GM12878 (cell line): Measurements from ENCODE around the gene FAM98C. TPM values are rescaled to one million over a fixed set of nuclear protein-coding genes. Genes with fewer than 3 reads are reported as not detected.

ENCODE experiments used
- ATAC-seq: fragments of 200-7000 bp; cut with Tn5 transposase; 3 replicates; pipeline ENCODE4 v1.9.1; 2020; ENCODE audit warnings: mild to moderate bottlenecking, moderate library complexity
- BruUV-seq: library from RNA; stranded (reverse); fragments of 400-500 nt; replicated peaks from 2 replicates; lab custom pipeline; 2021; lab: Mats Ljungman, UMichigan
- CTCF ChIA-PET: fragments of 300-600 bp; sonication (Branson Sonifier 250); formaldehyde crosslinking; extraction: SDS; loops from one replicate; lab custom pipeline; 2021; ENCODE audit warnings: inconsistent platforms; lab: Yijun Ruan, JAX
- POLR2A ChIA-PET: fragments of 350-600 bp; formaldehyde crosslinking; extraction: SDS; loops from one replicate; lab custom pipeline; 2021; ENCODE audit warnings: inconsistent platforms; lab: Charles Lee
- RAD21 ChIA-PET: fragments of 300-600 bp; sonication (Branson Sonifier 250); formaldehyde crosslinking; loops from one replicate; lab custom pipeline; 2023; ENCODE audit warnings: antibody characterized with exemption; ENCODE audit not compliant: unreplicated experiment; lab: Charles Lee
- SMC1A ChIA-PET: fragments of 300-600 bp; sonication (Branson Sonifier 250); formaldehyde crosslinking; loops from one replicate; lab custom pipeline; 2023; ENCODE audit not compliant: unreplicated experiment, uncharacterized antibody; lab: Charles Lee
- DNase-seq: peaks from one replicate; pipeline ENCODE4 v3.0.0-alpha.2; 2011; ENCODE audit warnings: low read depth, low spot score
- FAIRE-seq: peaks from 3 replicates; lab custom pipeline; 2011; peaks lifted over from hg19 to GRCh38; lab: Jason Lieb, UNC
- H2AFZ ChIP-seq: 2 replicates; pipeline ENCODE4 v1.6.0; 2011; ENCODE audit warnings: low read depth, low read length, control low read depth; ENCODE audit not compliant: control insufficient read depth
- H3K27ac ChIP-seq: 2 replicates; pipeline ENCODE4 v1.5.1; 2011; ENCODE audit warnings: control low read depth; ENCODE audit not compliant: control insufficient read depth, insufficient read depth
- H3K27me3 ChIP-seq, 2 experiments: replicated peaks in 1 of 2; 2 replicates each; pipeline versions ENCODE4 v1.6.0 to v1.6.1; 2011; ENCODE audit warnings: low read length in 1 of 2; ENCODE audit not compliant: control insufficient read depth in 2 of 2, insufficient read depth in 2 of 2
- H3K36me3 ChIP-seq, 2 experiments: 2 replicates each; pipeline ENCODE4 v1.5.1; 2011; ENCODE audit warnings: low read length in 1 of 2; ENCODE audit not compliant: control insufficient read depth in 2 of 2, insufficient read depth in 2 of 2
- H3K4me1 ChIP-seq: 2 replicates; pipeline ENCODE4 v1.6.1; 2011; ENCODE audit warnings: mild to moderate bottlenecking, low read length, moderate library complexity, mixed read lengths; ENCODE audit not compliant: control insufficient read depth, insufficient read depth
- H3K4me2 ChIP-seq: 2 replicates; pipeline ENCODE4 v1.6.0; 2011; ENCODE audit warnings: control low read depth; ENCODE audit not compliant: control insufficient read depth, insufficient read depth
- H3K4me3 ChIP-seq: fragments of 200-600 bp; sonication (generic); 2 replicates; pipeline ENCODE4 v1.5.1; 2016
- H3K79me2 ChIP-seq: 2 replicates; pipeline ENCODE4 v1.6.0; 2011; ENCODE audit warnings: low read length; ENCODE audit not compliant: control insufficient read depth, insufficient read depth
- H3K9ac ChIP-seq: 2 replicates; pipeline ENCODE4 v1.8.0; 2011; ENCODE audit warnings: low read length, control low read depth, mixed read lengths; ENCODE audit not compliant: control insufficient read depth, insufficient read depth
- H3K9me3 ChIP-seq: replicated peaks from 3 replicates; pipeline ENCODE4 v1.5.1; 2011; ENCODE audit warnings: mild to moderate bottlenecking, low read length; ENCODE audit not compliant: control insufficient read depth, insufficient read depth
- H4K20me1 ChIP-seq: 2 replicates; pipeline ENCODE4 v1.6.0; 2011; ENCODE audit not compliant: control insufficient read depth, insufficient read depth
- BCL3 ChIP-seq: IDR thresholded peaks from 2 replicates; pipeline ENCODE4 v1.6.1; 2011; ENCODE audit warnings: borderline replicate concordance, low read depth, mild to moderate bottlenecking, moderate library complexity, low read length; ENCODE audit not compliant: insufficient read depth, poor library complexity, severe bottlenecking
- E2F4 ChIP-seq: IDR thresholded peaks from 2 replicates; pipeline ENCODE4 v1.6.1; 2012; ENCODE audit warnings: low read depth, low read length, improper control_type of control experiment
- KAT2A ChIP-seq: conservative IDR thresholded peaks from 2 replicates; pipeline ENCODE4 v1.6.1; 2011; ENCODE audit warnings: low read depth, low read length; ENCODE audit not compliant: control insufficient read depth
- NR2C1 ChIP-seq: fragments of 450-650 bp; IDR thresholded peaks from 2 replicates; pipeline ENCODE4 v1.6.1; 2017; ENCODE audit warnings: antibody characterized with exemption, mild to moderate bottlenecking, moderate library complexity
- PKNOX1 ChIP-seq: fragments of 450-650 bp; IDR thresholded peaks from 2 replicates; pipeline ENCODE4 v1.6.1; 2016; ENCODE audit warnings: mild to moderate bottlenecking
- POLR2AphosphoS2 ChIP-seq: IDR thresholded peaks from 2 replicates; pipeline ENCODE4 v1.6.1; 2011; ENCODE audit warnings: low read depth, mild to moderate bottlenecking, low read length, improper control_type of control experiment, moderate library complexity
- PRDM15 ChIP-seq: fragments of 450-650 bp; formaldehyde crosslinking; IDR thresholded peaks from 2 replicates; pipeline ENCODE4 v1.4.0; 2020; ENCODE audit warnings: mild to moderate bottlenecking, moderate library complexity
- RAD21 ChIP-seq: IDR thresholded peaks from 2 replicates; pipeline ENCODE4 v1.6.1; 2011; ENCODE audit warnings: mild to moderate bottlenecking, low read depth, low read length, moderate library complexity; ENCODE audit not compliant: insufficient read depth
- SMARCA5 ChIP-seq: fragments of 450-650 bp; IDR thresholded peaks from 2 replicates; pipeline ENCODE4 v1.6.1; 2017; ENCODE audit warnings: mild to moderate bottlenecking
- WGBS: methylation state at CpG from one replicate; pipeline ENCODE4 v1.1.6; 2016; ENCODE audit warnings: low lambda C conversion rate; ENCODE audit not compliant: insufficient replicate concordance, insufficient coverage; ENCODE audit errors: missing lambda C conversion rate; 5-methylcytosine and 5-hydroxymethylcytosine counted together
- in situ Hi-C: fragments of 300-500 bp; cut with MboI; formaldehyde crosslinking; loops from 9 replicates; pipeline ENCODE4 v1.14.3; 2018; ENCODE audit warnings: mixed read lengths
- intact Hi-C: fragments of 100-400 bp; cut with micrococcal nuclease; formaldehyde crosslinking; loops from one replicate; pipeline ENCODE4 v1.14.2; 2022; ENCODE audit not compliant: unreplicated experiment
- polyA plus RNA-seq, 11 experiments: library from polyadenylated mRNA; depleted of rRNA in 4 of 11; unstranded in 6 of 11; stranded (reverse) in 5 of 11; fragments of >200 nt; fragmentation: Nextera tagmentation in 4 of 11; fragmentation: Illumina TruSeq in 1 of 11; extraction: Ambion mirVana in 4 of 11; extraction: Trizol in 1 of 11; gene quantifications; 1 replicate in 1 of 11; 2 replicates in 10 of 11; pipeline versions ENCODE4 v1.2.1 to v1.2.3, GENCODE V29; 2011 to 2016; ENCODE audit warnings: inconsistent platforms in 2 of 11, missing spikeins in 2 of 11, low read depth in 1 of 11
- total RNA-seq, 4 experiments: library from RNA; depleted of rRNA in 3 of 4; stranded (reverse); fragments of >200 nt in 3 of 4; fragmentation: Illumina TruSeq in 1 of 4; extraction: Trizol in 1 of 4; gene quantifications; 2 replicates each; pipeline versions ENCODE4 v1.2.1 to v1.2.3, GENCODE V29; 2013 to 2021

FAM98C gene
- total and polyA plus RNA-seq, 10 of the 15 experiments (the other 5 are each of a cell fraction or from before 2014, with no cell fraction given) = 1.4 to 17.2 (median 9.5) TPM

GRCh38 chr19:38389957-38390924, 12.7 kb upstream of the FAM98C start (continued):
- TF ChIP-seq PRDM15 (CRISPR knock-in tag) (no peak), RAD21 (no peak)

- in situ Hi-C loops = no loop called here
- RAD21 ChIA-PET = no interaction called here
- no peak overlapping the region for H3K4me3 ChIP-seq
- no peak overlapping the region for H3K4me2 ChIP-seq
- no peak overlapping the region for H2AFZ ChIP-seq
- H3K36me3 ChIP-seq = no peaks in the 10 kb centered on the region
- H3K27ac ChIP-seq = no peak overlapping the region
- intact Hi-C loops = no loop called here
- CTCF ChIA-PET = no interaction called here
- POLR2A ChIA-PET = no interaction called here
- no peak for FAIRE-seq
- SMC1A ChIA-PET = no interaction called here
- peaks cover 12% of the 10 kb centered on the region for H3K4me1 ChIP-seq
- no peak overlapping the region for H3K9ac ChIP-seq
- TF ChIP-seq E2F4 (no peak), SMARCA5 (no peak), PKNOX1 (no peak), POLR2AphosphoS2 (no peak), NR2C1 (no peak), KAT2A (no peak), BCL3 (no peak)
- H4K20me1 ChIP-seq = no peaks in the 10 kb centered on the region; the same call in 1 of the 2 replicates
- H3K79me2 ChIP-seq = no peaks in the 10 kb centered on the region
- ATAC-seq = no peak
- no TSS peak for BruUV-seq
- H3K9me3 ChIP-seq = no peaks in the 10 kb centered on the region
- peaks cover 2 to 5% of the 10 kb centered on the region in 2 experiments; a peak in 3 of 4 replicates for H3K27me3 ChIP-seq
- DNase-seq = no peak
- WGBS = 42% methylated on average over 8 of the region's 8 CpGs
Observed at GRCh38 chr19:38391911-38392464, 10.9 kb upstream of the FAM98C start.
